ENCODE results near the gene RBMS1. TPM values are rescaled to one million over a fixed set of nuclear protein-coding genes. Genes with fewer than 3 reads are reported as not detected.
A peak's percentile ranks its signal among the peaks of the same experiment; 100 is the strongest.

The RBMS1 gene
- total and polyA plus RNA-seq, 2 of the 13 experiments (the other 11 are each of a cell fraction or from before 2014, with no cell fraction given) = 55.5 to 110 TPM

GRCh38 chr2:160406591-160407392 lies 86.8 kb downstream of the RBMS1 start (continued):
- TF ChIP-seq ZNF646 (CRISPR knock-in tag; IDR thresholded peaks at IDR 0.05) (peak; percentile 96), KAT2B (IDR thresholded peaks at IDR 0.05; ENCODE audit: borderline replicate concordance, low read depth, low read length) (no peak), MTA1 (CRISPR knock-in tag; IDR thresholded peaks at IDR 0.05; ENCODE audit: borderline replicate concordance) (peak; percentile 42; the same call in 1 of the 2 replicates), PHF5A (CRISPR knock-in tag; IDR thresholded peaks at IDR 0.05; ENCODE audit: low read depth, unreplicated experiment) (no peak), MZF1 (CRISPR knock-in tag; IDR thresholded peaks at IDR 0.05; ENCODE audit: borderline replicate concordance) (no peak), ZIK1 (CRISPR knock-in tag; IDR thresholded peaks at IDR 0.05; ENCODE audit: borderline replicate concordance, low read depth) (no peak), ZNF333 (CRISPR knock-in tag; IDR thresholded peaks at IDR 0.05; ENCODE audit: borderline replicate concordance) (no peak; the same call in 1 of the 2 replicates), ZNF263 (CRISPR knock-in tag; IDR thresholded peaks at IDR 0.05) (no peak), ZBTB3 (CRISPR knock-in tag; IDR thresholded peaks at IDR 0.05; ENCODE audit: borderline replicate concordance, low read depth) (no peak), NKX3-1 (CRISPR knock-in tag; IDR thresholded peaks at IDR 0.05) (0 out of 2 replicates have a peak, but pooled peaks have one; percentile 40), DRAP1 (CRISPR knock-in tag; IDR thresholded peaks at IDR 0.05) (no peak), ZSCAN29 (CRISPR knock-in tag; conservative IDR thresholded peaks at IDR 0.05) (0 out of 2 replicates have a peak, but pooled peaks have one; percentile 24), ZNF761 (CRISPR knock-in tag; conservative IDR thresholded peaks at IDR 0.05) (peak; percentile 59; the same call in 1 of the 2 replicates), SETDB1 (CRISPR knock-in tag; IDR thresholded peaks at IDR 0.05; ENCODE audit: borderline replicate concordance) (no peak), E2F1 (CRISPR knock-in tag; IDR thresholded peaks at IDR 0.05) (0 out of 2 replicates have a peak, but pooled peaks have one; percentile 32), ZNF34 (CRISPR knock-in tag; IDR thresholded peaks at IDR 0.05; ENCODE audit: borderline replicate concordance) (no peak), REL (CRISPR knock-in tag; conservative IDR thresholded peaks at IDR 0.05) (0 out of 2 replicates have a peak, but pooled peaks have one; percentile 36), ZBTB21 (CRISPR knock-in tag; IDR thresholded peaks at IDR 0.05) (no peak), ZNF337 (CRISPR knock-in tag; IDR thresholded peaks at IDR 0.05; ENCODE audit: borderline replicate concordance, low read depth) (no peak), KLF13 (CRISPR knock-in tag; IDR thresholded peaks at IDR 0.05) (no peak)

Data from HepG2 (cell line).